Ishikawa (cell line): Measurements from ENCODE around the gene FHIT.

Experiments used
- CEBPB ChIP-seq: IDR thresholded peaks from 2 replicates; pipeline ENCODE4 v1.6.1; 2012
- CREB1 ChIP-seq: IDR thresholded peaks from 2 replicates; pipeline ENCODE4 v1.6.1; 2012; ENCODE audit warnings: low read depth
- EGR1 ChIP-seq: IDR thresholded peaks from 2 replicates; pipeline ENCODE4 v1.6.1; 2012
- EP300 ChIP-seq: IDR thresholded peaks from 2 replicates; pipeline ENCODE4 v1.6.1; 2012; ENCODE audit warnings: borderline replicate concordance
- FOXM1 ChIP-seq: IDR thresholded peaks from 2 replicates; pipeline ENCODE4 v1.6.1; 2012; ENCODE audit warnings: low read depth, borderline replicate concordance
- NFIC ChIP-seq: IDR thresholded peaks from 2 replicates; pipeline ENCODE4 v1.6.1; 2012
- RAD21 ChIP-seq: IDR thresholded peaks from 2 replicates; pipeline ENCODE4 v1.6.1; 2012; ENCODE audit warnings: low read depth
- TAF1 ChIP-seq: IDR thresholded peaks from 2 replicates; pipeline ENCODE4 v1.6.1; 2012; ENCODE audit warnings: low read depth, mild to moderate bottlenecking
- TCF12 ChIP-seq: IDR thresholded peaks from 2 replicates; pipeline ENCODE4 v1.6.1; 2012; ENCODE audit warnings: low read depth
- TEAD4 ChIP-seq: IDR thresholded peaks from 2 replicates; pipeline ENCODE4 v1.6.1; 2012
- YY1 ChIP-seq: IDR thresholded peaks from 2 replicates; pipeline ENCODE4 v1.6.1; 2012; ENCODE audit warnings: low read depth
- ZBTB7A ChIP-seq: IDR thresholded peaks from 2 replicates; pipeline ENCODE4 v1.6.1; 2012; ENCODE audit warnings: low read depth
- TF ChIP-seq, protein P1 (sequence below): IDR thresholded peaks from 2 replicates; pipeline ENCODE4 v1.6.1; 2012; ENCODE audit warnings: low read depth, mild to moderate bottlenecking
- TF ChIP-seq, protein P2 (sequence below): IDR thresholded peaks from 2 replicates; pipeline ENCODE4 v1.6.1; 2012
- TF ChIP-seq, protein P3 (sequence below): IDR thresholded peaks from 2 replicates; pipeline ENCODE4 v1.6.1; 2012

Gene FHIT

DNA sequence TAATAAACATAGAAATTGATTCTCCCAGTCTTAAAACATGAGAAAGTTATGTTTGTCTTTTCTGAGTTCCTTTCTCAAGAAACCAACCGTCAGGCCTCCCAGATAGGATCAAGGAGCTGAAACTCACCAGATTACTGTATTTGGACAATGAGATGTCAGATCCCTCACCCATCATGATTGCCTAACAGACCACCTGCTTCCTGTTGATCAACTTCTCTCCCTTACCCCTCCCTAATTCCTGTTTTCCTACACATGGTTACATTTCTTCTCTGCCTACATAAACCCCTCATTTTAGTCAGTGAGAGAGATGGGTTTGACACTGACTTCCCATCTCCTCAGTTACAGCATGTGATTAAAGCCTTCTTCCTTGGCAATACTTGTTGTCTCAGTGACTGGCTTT, 917.5 kb downstream of the FHIT start:
- TF ChIP-seq CEBPB (no peak), CREB1 (no peak), EP300 (no peak), EGR1 (no peak), YY1 (no peak), ZBTB7A (no peak), FOXM1 (no peak), TAF1 (no peak), NFIC (no peak), TEAD4 (no peak), TCF12 (no peak), RAD21 (no peak)
- TF ChIP-seq, protein P1, sequence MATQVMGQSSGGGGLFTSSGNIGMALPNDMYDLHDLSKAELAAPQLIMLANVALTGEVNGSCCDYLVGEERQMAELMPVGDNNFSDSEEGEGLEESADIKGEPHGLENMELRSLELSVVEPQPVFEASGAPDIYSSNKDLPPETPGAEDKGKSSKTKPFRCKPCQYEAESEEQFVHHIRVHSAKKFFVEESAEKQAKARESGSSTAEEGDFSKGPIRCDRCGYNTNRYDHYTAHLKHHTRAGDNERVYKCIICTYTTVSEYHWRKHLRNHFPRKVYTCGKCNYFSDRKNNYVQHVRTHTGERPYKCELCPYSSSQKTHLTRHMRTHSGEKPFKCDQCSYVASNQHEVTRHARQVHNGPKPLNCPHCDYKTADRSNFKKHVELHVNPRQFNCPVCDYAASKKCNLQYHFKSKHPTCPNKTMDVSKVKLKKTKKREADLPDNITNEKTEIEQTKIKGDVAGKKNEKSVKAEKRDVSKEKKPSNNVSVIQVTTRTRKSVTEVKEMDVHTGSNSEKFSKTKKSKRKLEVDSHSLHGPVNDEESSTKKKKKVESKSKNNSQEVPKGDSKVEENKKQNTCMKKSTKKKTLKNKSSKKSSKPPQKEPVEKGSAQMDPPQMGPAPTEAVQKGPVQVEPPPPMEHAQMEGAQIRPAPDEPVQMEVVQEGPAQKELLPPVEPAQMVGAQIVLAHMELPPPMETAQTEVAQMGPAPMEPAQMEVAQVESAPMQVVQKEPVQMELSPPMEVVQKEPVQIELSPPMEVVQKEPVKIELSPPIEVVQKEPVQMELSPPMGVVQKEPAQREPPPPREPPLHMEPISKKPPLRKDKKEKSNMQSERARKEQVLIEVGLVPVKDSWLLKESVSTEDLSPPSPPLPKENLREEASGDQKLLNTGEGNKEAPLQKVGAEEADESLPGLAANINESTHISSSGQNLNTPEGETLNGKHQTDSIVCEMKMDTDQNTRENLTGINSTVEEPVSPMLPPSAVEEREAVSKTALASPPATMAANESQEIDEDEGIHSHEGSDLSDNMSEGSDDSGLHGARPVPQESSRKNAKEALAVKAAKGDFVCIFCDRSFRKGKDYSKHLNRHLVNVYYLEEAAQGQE: no peak
- TF ChIP-seq, protein P2, sequence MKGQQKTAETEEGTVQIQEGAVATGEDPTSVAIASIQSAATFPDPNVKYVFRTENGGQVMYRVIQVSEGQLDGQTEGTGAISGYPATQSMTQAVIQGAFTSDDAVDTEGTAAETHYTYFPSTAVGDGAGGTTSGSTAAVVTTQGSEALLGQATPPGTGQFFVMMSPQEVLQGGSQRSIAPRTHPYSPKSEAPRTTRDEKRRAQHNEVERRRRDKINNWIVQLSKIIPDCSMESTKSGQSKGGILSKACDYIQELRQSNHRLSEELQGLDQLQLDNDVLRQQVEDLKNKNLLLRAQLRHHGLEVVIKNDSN: no peak
- TF ChIP-seq, protein P3, sequence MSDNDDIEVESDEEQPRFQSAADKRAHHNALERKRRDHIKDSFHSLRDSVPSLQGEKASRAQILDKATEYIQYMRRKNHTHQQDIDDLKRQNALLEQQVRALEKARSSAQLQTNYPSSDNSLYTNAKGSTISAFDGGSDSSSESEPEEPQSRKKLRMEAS: no peak

DNA sequence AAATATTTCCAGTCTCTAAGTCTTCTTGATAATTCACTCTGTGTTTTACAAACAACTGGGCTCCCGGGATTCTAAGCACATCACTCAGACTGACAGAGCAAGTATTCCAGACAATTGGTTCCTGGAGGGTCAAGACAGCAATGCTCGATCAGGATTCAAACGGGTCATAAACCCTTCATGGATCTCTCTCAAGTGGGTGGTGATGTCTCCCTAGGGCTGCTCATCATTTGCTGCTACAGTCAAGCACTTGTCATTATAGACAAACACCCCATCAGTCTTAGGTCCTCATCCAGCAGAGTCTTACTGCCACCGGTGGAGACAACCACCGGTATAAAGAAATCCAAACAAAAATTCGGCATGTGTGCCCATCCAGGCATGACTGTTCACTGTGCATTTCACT, 921.1 kb downstream of the FHIT start:
- no peak for TF ChIP-seq TAF1
- TF ChIP-seq, protein P3: no peak
- no peak for TF ChIP-seq YY1
- TF ChIP-seq, protein P1: no peak
- TF ChIP-seq FOXM1: no peak
- no peak for TF ChIP-seq ZBTB7A
- TF ChIP-seq NFIC: no peak
- no peak for TF ChIP-seq RAD21
- no peak for TF ChIP-seq TEAD4
- TF ChIP-seq EP300: no peak
- TF ChIP-seq, protein P2: no peak
- TF ChIP-seq CEBPB: no peak

DNA sequence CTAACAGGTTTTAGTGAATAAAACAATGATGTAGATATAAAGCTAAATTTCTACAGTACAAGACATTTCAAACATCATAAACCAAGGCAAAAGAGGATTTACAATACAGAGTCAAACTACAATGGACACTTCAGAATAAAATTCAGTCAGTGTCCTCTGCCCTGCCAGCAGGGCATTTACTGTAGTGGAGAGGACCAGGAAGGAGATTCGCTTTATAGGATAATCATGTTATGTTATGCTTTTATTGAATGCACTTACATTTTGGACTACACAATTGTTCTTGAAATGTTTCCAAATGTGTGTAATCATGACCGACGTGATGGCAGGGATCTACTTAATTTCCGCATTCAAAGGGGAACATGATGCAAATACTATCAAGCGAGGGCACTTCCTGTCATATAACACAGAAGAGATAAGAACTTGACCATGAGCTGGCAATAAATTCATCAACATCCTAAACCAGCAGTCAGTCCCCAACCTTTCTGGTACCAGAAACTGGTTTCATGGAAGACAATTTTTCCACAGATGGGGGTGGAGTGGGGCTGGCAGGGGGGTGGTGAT, 925.6 kb downstream of the FHIT start:
- TF ChIP-seq ZBTB7A (no peak), RAD21 (no peak), NFIC (no peak)

DNA sequence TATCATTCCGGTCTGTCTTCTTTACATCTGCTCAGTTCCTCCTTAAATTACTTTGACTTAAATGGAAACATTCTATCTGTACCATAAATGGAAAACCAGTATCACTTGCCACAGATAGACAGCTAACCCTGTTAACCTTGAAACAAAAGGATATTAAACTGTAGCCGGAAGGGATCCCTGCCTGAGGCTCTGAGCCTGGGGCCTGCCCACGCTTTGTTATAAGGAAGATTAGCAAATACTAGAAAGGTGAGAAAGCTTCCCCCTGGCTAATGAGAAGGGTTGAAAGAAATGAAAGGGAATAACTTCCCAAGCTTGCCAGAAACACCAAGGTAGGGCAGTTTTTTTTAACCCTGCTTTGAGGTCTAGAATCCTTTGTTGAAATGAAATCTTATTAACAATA, 927.6 kb downstream of the FHIT start:
- TF ChIP-seq TCF12: no peak
- TF ChIP-seq TEAD4: no peak
- TF ChIP-seq, protein P3: no peak
- TF ChIP-seq, protein P2: no peak
- TF ChIP-seq RAD21: no peak
- no peak for TF ChIP-seq FOXM1
- TF ChIP-seq ZBTB7A: no peak
- TF ChIP-seq EGR1: no peak
- TF ChIP-seq EP300: no peak
- no peak for TF ChIP-seq TAF1
- TF ChIP-seq NFIC: no peak
- TF ChIP-seq CREB1: no peak
- TF ChIP-seq, protein P1: no peak
- TF ChIP-seq YY1: no peak
- TF ChIP-seq CEBPB: no peak
